Heart right ventricle (tissue), 16 donors: ENCODE measurements around the gene TOP2A. TPM values are rescaled to one million over a fixed set of nuclear protein-coding genes. Genes with fewer than 3 reads are reported as not detected.

Experiments
- ATAC-seq, 8 donors: fragments of 200-7000 bp; cut with Tn5 transposase; one replicate each; pipeline ENCODE4 v1.9.1; 2020; ENCODE audit warnings: mild to moderate bottlenecking in 8 of 8, moderate library complexity in 8 of 8, moderate number of reproducible peaks in 1 of 8
- DNase-seq, 2 donors: peaks; one replicate each; pipeline ENCODE4 v3.0.0-alpha.2; 2020
- H3K27ac ChIP-seq, 10 donors: fragments of 200-600 bp; sonication (generic) in 2 of 10; one replicate each; pipeline versions ENCODE4 v1.5.0 to v1.8.0; 2020 to 2022; ENCODE audit warnings: mild to moderate bottlenecking in 3 of 10
- H3K27me3 ChIP-seq, 7 donors: fragments of 200-600 bp; one replicate each; pipeline ENCODE4 v1.8.0; 2021 to 2022; ENCODE audit warnings: mild to moderate bottlenecking in 2 of 7
- H3K36me3 ChIP-seq, 9 donors: fragments of 200-600 bp; sonication (generic) in 1 of 9; one replicate each; pipeline versions ENCODE4 v1.5.0 to v1.8.0; 2020 to 2022; ENCODE audit warnings: mild to moderate bottlenecking in 2 of 9
- H3K4me1 ChIP-seq, 9 donors: fragments of 200-600 bp; sonication (generic) in 1 of 9; one replicate each; pipeline versions ENCODE4 v1.5.0 to v1.8.0; 2020 to 2022; ENCODE audit warnings: mild to moderate bottlenecking in 4 of 9
- H3K4me3 ChIP-seq, 10 donors: fragments of 200-600 bp; sonication (generic) in 2 of 10; one replicate each; pipeline versions ENCODE4 v1.5.0 to v1.8.0; 2020 to 2022; ENCODE audit warnings: mild to moderate bottlenecking in 7 of 10, moderate library complexity in 2 of 10
- H3K9me3 ChIP-seq, 11 donors: fragments of 200-600 bp in 10 of 11; sonication (generic) in 2 of 11; one replicate each; pipeline versions ENCODE4 v1.5.0 to v1.8.0; 2013 to 2022; ENCODE audit warnings: mild to moderate bottlenecking in 2 of 11, control low read depth in 1 of 11, moderate library complexity in 1 of 11
- CTCF ChIP-seq, 9 donors: fragments of 200-600 bp; sonication (generic) in 2 of 9; IDR thresholded peaks; one replicate each; pipeline versions ENCODE4 v1.5.0 to v1.8.0; 2021 to 2022; ENCODE audit warnings: antibody characterized with exemption in 9 of 9, mild to moderate bottlenecking in 5 of 9, moderate library complexity in 1 of 9
- WGBS, 2 donors: extraction: QIAGEN DNeasy Blood & Tissue Kit; methylation state at CpG; one replicate each; pipeline ENCODE4 v1.1.7; 2013; ENCODE audit warnings: inconsistent platforms in 1 of 2; 5-methylcytosine and 5-hydroxymethylcytosine counted together
- intact Hi-C, 10 donors: fragments of 100-400 bp; cut with DNase I; formaldehyde crosslinking; loops; one replicate each; pipeline versions ENCODE4 v1.11.1 to v1.14.2; 2022
- polyA plus RNA-seq, 2 donors: library from polyadenylated mRNA; stranded (reverse); fragments of 200-250 nt; gene quantifications; one replicate each; pipeline ENCODE4 v1.2.3, GENCODE V29; 2013
- total RNA-seq, 10 donors: library from RNA; stranded (reverse); fragmentation: NEBNext Ultra II Directional in 3 of 10; extraction: Animal tissue kit (Norgen Biotek cat#: 25700) in 3 of 10; gene quantifications; one replicate each; pipeline versions ENCODE4 v1.2.1 to v1.2.4, GENCODE V29; 2021 to 2023
- donor health status: Arrhythmogenic right ventricular cardiomyopathy.
- donor health status: ischemic (EF 13 %, LVEDD 7.1; RV severe dilation, severe dysfunction).
- donor health status: healthy with polysubstance abuse.
- donor health status: DM: no; HTN: yes; CAD: no.
- donor health status: DM: no; HTN: no; CAD: no.
- donor health status: ischemic (EF 25% LVEDD 6.9; RV normal size, moderate dysfunction).
- donor health status: ischemic (EF 25% LVEDD 5.7; RV mildly dilated, moderate dysfunction).
- donor health status: healthy.
- donor health status: DM: yes; HTN: yes; CAD: no.
- donor health status: Ischemic cardiomyopathy.
- donor health status: ischemic (EF 35%, LVEDD 5.7; RV mildly dilated, moderate dysfunction).
- donor health status: nonischemic (EF 11% LVEDD 7.7; RV severe dilation, severe dysfunction).
- donor health status: DM: yes; HTN: yes; CAD: no.
- donor health status: PGD.
- donor health status: ischemic (EF 29% LVEDD 5.4; RV normal size, mild dysfunction).
- donor health status: nonischemic (EF 23%, LVEDD 6.1; RV moderate dilation, normal function).

The TOP2A gene
- total and polyA plus RNA-seq, 12 donors, result 0.17 to 20.0 (median 1.0) TPM

- Histone ChIP-seq H3K9me3 (no peaks in the 10 kb centered on the region), H3K27me3 (no peaks in the 10 kb centered on the region), H3K4me3 (no peak overlapping the region), H3K36me3 (peaks cover 0 to 85% (median 41%) of the 10 kb centered on the region in 9 donors), H3K4me1 (peaks cover 44 to 91% (median 74%) of the 10 kb centered on the region in 9 donors), H3K27ac (peak overlapping the region in 2 of 10 donors; percentile 4 to 31)
- intact Hi-C loops, result loop anchor here in 6 of 10 donors (2.0 to 10.0 kb wide), 5 partner anchors 41 to 183 kb away; no protein-coding TSS in a partner anchor
- TF ChIP-seq CTCF (IDR thresholded peaks at IDR 0.05), result no peak
- ATAC-seq (no peak), DNase-seq (no peak)
- WGBS, 2 donors, result 85 to 90% methylated on average over 27 of the region's 27 CpGs
These were observed 66.1 kb downstream of the TOP2A start for GRCh38 chr17:40351359-40352236.

GRCh38 chr17:40350689-40351358 is 66.9 kb downstream of the TOP2A start:
- H3K36me3 ChIP-seq, result peaks cover 0 to 77% (median 41%) of the 10 kb centered on the region in 9 donors
- H3K27me3 ChIP-seq, result no peaks in the 10 kb centered on the region
- intact Hi-C loops, result loop anchor here in 6 of 10 donors (2.0 to 10.0 kb wide), 5 partner anchors 40 to 184 kb away; no protein-coding TSS in a partner anchor
- WGBS, 2 donors, result 63 to 64% methylated on average over 17 of the region's 17 CpGs
- no peak for TF ChIP-seq CTCF (IDR thresholded peaks at IDR 0.05)
- H3K9me3 ChIP-seq, result no peaks in the 10 kb centered on the region
- H3K4me1 ChIP-seq, result peaks cover 44 to 92% (median 74%) of the 10 kb centered on the region in 9 donors
- no peak for ATAC-seq
- no peak for DNase-seq
- H3K4me3 ChIP-seq, result no peak overlapping the region
- H3K27ac ChIP-seq, result peak overlapping the region in 5 of 10 donors; percentile 16 to 99 (median 48)

GRCh38 chr17:40349895-40350688 is 67.6 kb downstream of the TOP2A start:
- H3K36me3 ChIP-seq, result peaks cover 0 to 70% (median 34%) of the 10 kb centered on the region in 9 donors

More at GRCh38 chr17:40349895-40350688, 67.6 kb downstream of the TOP2A start:
- peak overlapping the region in 4 of 10 donors; percentile 3 to 25 (median 14) for H3K4me3 ChIP-seq
- no peak for TF ChIP-seq CTCF (IDR thresholded peaks at IDR 0.05)
- no peaks in the 10 kb centered on the region for H3K27me3 ChIP-seq
- peak overlapping the region in 6 of 10 donors; percentile 65 to 99 (median 98) for H3K27ac ChIP-seq
- WGBS, 2 donors, result 40% methylated on average over 19 of the region's 19 CpGs
- DNase-seq, result peak in 1 of 2 donors; percentile 70
- peak in 1 of 8 donors; percentile 6 for ATAC-seq
- intact Hi-C loops, result loop anchor here in 8 of 10 donors (2.0 to 10.0 kb wide), 8 partner anchors 38 to 235 kb away; partner anchors contain the start of gene RARA (in 2 of the 8)
- no peaks in the 10 kb centered on the region for H3K9me3 ChIP-seq
- H3K4me1 ChIP-seq, result peaks cover 42 to 92% (median 74%) of the 10 kb centered on the region in 9 donors
